G401.6 (cell line): Measurements from ENCODE around the gene MTARC1.

ENCODE experiments used
- FAIRE-seq: peaks from 2 replicates; lab custom pipeline; 2012; peaks lifted over from hg19 to GRCh38; lab: Jason Lieb, UNC

The MTARC1 gene

DNA sequence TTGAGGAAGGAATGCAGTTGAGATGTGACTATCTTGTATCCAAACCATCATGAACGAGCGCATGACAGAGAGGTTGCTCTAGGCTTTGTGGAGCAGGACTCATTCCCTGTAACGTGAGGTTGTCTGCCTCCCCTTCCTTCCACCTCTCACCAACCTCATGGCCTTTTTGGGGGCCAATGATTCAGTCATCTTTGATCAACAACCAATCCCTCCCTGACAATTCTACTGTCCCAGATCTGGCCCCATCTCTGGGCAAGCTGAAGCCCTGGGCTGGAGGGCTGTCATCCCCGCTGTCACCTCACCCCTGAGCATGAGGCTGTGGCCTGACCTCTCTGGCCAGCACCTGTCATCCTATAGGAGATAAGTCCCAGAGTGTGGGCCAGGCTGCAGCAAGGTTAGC lies 19.7 kb downstream of the MTARC1 start:
- no peak for FAIRE-seq

GRCh38 chr1:220807726-220808125 lies 21.0 kb downstream of the MTARC1 start:
- FAIRE-seq: no peak

GRCh38 chr1:220808345-220809186 lies 21.9 kb downstream of the MTARC1 start:
- no peak for FAIRE-seq

DNA sequence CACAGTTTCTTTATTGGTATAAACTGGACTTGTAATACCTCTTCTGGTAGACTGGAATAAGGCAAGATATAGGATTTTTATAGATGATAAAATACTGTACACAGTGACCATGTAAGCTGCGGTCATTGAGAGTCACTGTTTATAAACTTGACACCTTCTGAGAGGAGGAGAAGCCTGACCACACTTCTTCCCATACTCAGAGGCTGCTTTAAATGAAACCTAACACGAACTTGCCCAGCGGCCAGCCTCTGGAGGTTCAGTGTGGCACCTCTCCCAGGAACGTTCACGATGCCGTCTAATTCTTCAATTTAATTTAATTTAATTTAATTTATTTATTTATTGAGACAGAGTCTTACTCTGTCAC lies 22.5 kb downstream of the MTARC1 start:
- FAIRE-seq: no peak

DNA sequence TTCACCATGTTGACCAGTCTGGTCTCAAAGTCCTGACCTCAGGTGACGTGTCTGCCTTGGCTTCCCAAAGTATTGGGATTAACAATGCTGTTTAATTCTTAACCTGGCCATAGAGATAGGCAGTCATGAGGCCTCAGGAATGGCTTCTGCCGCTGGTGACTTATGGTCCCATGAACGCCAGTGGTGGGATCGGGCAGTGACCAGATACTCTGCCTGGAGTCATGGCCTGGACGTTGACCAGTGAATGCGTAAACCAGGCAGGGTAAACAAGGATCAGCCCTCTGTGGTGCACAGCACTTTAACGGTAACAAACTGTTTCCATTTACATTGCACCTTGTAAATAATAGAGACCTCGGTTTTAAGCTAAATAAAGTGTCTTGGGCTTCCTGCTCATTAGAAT lies 23.0 kb downstream of the MTARC1 start:
- no peak for FAIRE-seq

- FAIRE-seq: peak; percentile 60
Observed at GRCh38 chr1:220810179-220810653, 23.5 kb downstream of the MTARC1 start.

- no peak for FAIRE-seq
Observed at GRCh38 chr1:220810963-220811362, 24.2 kb downstream of the MTARC1 start.

GRCh38 chr1:220811695-220812094 lies 25.0 kb downstream of the MTARC1 start:
- FAIRE-seq: no peak

- FAIRE-seq: no peak
Observed at GRCh38 chr1:220812308-220812707, 25.6 kb downstream of the MTARC1 start.

DNA sequence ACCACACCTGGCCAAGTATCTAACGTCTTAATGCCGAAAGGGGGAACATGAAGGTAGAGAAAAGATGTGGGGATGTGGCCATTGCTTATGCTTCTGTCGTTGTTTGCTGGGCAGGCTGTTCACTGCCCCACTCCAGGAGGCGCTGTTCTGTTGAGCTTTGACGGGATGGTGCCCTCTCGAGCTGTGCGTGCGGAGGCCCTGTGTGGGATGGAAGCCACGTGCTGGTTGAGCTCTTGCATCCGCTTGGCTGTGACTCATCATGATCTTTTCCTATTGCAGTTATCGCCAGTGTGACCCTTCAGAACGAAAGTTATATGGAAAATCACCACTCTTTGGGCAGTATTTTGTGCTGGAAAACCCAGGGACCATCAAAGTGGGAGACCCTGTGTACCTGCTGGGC lies 26.3 kb downstream of the MTARC1 start:
- no peak for FAIRE-seq

GRCh38 chr1:220815409-220815808 lies 28.7 kb downstream of the MTARC1 start:
- FAIRE-seq: no peak

DNA sequence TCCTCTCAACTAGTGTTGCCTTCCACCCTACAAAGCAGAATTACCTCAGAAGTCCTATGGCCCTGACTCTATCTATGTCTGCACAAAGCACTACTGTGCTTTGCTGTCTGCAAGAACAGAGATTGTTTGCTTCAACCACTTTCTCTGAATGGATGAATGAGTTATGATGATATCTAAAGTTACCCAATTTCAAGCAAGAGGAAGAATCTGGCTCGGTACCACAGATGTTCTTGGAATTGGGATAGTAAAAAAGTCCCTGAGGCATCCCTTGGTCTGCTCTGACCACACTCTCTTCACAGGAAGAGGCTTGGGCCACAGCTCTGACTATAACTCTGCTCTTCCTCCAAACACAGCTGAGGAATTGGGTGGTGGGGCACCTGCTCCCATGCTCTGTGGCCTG lies 31.2 kb downstream of the MTARC1 start:
- no peak for FAIRE-seq

- FAIRE-seq: no peak
Observed at GRCh38 chr1:220818421-220819173, 31.9 kb downstream of the MTARC1 start.

DNA sequence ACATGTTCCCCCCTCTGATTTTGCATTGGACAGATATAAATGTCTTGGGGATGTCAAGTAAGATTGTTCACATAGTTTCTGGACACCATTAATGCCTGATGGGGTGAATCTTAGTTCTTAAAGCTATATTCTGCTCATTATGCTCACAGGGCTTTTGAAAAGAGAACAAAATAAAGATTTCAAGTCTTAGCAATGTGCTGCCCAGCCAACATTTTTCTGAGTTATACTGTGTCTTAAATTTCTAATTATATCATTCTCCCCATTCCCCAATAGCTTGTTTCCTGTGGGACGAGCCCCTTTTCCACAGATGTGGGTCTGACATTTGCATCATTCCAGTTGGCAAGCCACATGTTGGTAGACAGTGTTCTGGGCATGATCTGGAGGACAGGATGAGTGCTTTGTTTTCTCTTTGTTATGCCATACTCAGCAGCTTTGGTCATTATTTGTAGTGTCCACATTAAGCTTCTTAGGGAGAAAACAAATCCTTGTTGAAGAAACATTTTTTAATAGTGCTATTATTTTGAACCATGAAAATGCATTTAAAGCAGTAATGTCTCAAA lies 32.8 kb downstream of the MTARC1 start:
- FAIRE-seq: no peak

GRCh38 chr1:220824031-220824989 lies 37.6 kb downstream of the MTARC1 start:
- no peak for FAIRE-seq

DNA sequence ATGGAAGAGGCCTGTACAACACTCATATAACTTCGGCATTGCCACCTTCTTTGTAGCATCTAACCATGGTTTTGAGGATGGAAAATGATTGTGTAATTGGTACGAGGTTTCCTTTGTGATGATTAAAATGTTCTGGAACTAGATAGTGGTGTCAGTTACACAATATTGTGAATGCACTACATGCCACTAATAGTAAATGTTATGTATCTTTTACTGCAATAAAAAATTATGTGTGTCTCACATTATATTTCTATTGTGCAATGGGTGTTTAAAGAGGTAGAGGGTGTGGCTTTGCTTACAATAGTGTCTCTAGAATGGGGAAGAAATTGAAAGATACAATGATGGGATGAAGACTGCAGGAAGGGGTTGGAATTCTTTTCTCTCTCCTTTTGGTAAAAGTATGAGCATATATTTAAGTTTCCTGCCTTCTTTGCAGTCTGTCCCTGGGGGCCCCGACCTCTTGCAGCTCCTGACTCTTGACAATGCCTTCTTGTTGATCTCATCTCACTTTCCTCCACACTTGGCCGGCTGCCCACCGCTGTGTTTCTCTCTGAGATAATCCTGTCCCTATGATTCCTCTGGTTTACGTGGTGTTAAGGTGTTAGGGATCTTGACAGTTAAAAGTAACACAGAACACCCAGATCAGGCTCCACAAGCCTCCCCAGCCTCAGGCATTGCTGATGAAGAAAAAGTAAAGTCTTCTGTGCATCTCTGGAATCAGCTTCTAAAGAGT lies 39.3 kb downstream of the MTARC1 start:
- no peak for FAIRE-seq

DNA sequence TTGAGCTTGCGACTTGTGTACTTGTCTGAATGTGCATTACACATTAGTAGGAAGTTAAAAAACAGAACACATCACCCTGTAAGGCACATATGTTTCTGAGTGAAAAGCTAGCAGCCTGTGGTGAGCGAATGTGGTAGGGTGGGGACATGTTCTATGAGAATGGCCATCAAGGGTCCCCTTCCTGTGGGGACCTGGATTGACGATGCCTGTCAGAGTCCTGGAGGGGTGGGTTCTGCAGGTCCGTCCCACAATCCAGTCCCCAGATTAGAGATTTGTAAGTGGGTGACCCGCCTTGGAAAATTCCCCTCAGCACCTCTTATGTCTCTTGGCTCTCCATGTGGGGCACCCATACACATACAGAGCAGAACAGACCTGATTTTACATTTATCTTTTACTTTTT lies 40.0 kb downstream of the MTARC1 start:
- FAIRE-seq: no peak

- no peak for FAIRE-seq
Observed at GRCh38 chr1:220827445-220828178, 40.9 kb downstream of the MTARC1 start.

DNA sequence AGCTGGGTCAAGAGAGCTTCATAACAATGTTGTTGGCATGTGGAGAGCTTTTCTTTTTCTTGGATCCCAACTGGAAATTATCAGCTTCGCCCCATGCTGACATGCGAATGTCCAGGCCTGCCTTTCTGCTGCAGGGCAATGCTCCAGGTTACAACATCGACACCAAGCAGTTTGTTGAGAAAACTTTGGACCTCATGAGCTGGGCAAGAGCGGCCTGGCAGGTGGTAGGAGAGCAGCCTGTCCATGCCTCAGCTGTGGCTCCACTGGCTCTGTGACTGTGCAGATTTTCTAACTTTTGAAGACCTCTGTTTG lies 41.4 kb downstream of the MTARC1 start:
- FAIRE-seq: no peak

GRCh38 chr1:220828950-220829586 lies 42.4 kb downstream of the MTARC1 start:
- no peak for FAIRE-seq
